Activated effector memory CD4-positive, alpha-beta T cell treated with Interleukin-2 at 50 U/mL for 16 hours (primary cell): Measurements from ENCODE around the gene USP17L30.
A peak's percentile ranks its signal among the peaks of the same experiment; 100 is the strongest.
"Not testable (repeated sequence)": the region's sequence is repeated elsewhere in the genome, so short reads cannot be mapped to it uniquely, and the experiment has no call there.

Experiments
- DNase-seq: peaks from one replicate; pipeline ENCODE4 v3.0.0-alpha.2; 2020

USP17L30 gene, protein sequence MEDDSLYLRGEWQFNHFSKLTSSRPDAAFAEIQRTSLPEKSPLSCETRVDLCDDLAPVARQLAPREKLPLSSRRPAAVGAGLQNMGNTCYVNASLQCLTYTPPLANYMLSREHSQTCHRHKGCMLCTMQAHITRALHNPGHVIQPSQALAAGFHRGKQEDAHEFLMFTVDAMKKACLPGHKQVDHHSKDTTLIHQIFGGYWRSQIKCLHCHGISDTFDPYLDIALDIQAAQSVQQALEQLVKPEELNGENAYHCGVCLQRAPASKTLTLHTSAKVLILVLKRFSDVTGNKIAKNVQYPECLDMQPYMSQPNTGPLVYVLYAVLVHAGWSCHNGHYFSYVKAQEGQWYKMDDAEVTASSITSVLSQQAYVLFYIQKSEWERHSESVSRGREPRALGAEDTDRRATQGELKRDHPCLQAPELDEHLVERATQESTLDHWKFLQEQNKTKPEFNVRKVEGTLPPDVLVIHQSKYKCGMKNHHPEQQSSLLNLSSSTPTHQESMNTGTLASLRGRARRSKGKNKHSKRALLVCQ

DNA sequence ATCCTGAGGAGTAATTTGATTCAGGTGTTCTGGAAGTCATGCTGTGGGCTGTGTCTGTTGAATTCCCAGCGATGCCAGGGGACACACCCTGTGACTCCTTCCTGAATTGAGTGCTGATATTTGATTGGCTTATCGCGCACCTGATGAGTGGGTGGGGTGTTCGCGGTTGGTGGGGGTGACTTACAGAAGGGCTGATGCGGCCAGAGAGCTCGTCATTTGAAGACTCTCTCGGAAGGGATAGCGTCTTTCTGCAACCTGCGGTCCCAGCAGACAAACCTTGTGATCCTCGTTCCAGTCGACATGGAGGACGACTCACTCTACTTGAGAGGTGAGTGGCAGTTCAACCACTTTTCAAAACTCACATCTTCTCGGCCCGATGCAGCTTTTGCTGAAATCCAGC lies at the start of gene USP17L30:
Gene USP17L30, plus strand, starts transcription at position 301 of the 400 bp plus-strand sequence. Its CDS starts 0 bp downstream, at position 301.
- DNase-seq = not testable (repeated sequence)

DNA sequence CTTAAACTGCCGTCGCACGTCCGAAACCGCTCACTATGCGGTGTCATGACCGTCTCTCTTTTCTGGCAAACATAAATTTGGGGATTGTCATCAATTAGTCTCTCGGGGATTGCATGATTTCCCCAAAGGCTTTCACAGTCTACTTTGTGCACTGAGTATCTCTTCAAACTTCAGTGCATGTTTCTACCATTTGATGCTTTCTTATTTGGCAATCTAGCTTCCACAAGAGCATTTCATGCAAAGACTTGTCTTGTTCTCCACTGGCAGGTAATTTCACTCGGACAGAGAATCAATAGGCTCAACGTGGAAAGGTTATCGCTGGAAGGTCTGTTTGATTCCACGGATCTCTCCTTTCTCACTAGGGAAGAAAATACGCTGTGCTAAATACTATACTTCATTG lies 38.7 kb upstream of the USP17L30 start:
- not testable (repeated sequence) for DNase-seq

DNA sequence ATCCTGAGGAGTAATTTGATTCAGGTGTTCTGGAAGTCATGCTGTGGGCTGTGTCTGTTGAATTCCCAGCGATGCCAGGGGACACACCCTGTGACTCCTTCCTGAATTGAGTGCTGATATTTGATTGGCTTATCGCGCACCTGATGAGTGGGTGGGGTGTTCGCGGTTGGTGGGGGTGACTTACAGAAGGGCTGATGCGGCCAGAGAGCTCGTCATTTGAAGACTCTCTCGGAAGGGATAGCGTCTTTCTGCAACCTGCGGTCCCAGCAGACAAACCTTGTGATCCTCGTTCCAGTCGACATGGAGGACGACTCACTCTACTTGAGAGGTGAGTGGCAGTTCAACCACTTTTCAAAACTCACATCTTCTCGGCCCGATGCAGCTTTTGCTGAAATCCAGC lies 38.1 kb upstream of the USP17L30 start, which contains the start of gene USP17L24:
Gene USP17L24, plus strand, starts transcription at position 301 of the 400 bp plus-strand sequence. Its CDS starts 0 bp downstream, at position 301.
- DNase-seq = not testable (repeated sequence)

DNA sequence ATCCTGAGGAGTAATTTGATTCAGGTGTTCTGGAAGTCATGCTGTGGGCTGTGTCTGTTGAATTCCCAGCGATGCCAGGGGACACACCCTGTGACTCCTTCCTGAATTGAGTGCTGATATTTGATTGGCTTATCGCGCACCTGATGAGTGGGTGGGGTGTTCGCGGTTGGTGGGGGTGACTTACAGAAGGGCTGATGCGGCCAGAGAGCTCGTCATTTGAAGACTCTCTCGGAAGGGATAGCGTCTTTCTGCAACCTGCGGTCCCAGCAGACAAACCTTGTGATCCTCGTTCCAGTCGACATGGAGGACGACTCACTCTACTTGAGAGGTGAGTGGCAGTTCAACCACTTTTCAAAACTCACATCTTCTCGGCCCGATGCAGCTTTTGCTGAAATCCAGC lies 33.3 kb upstream of the USP17L30 start, which contains the start of gene USP17L25:
Gene USP17L25, plus strand, starts transcription at position 301 of the 400 bp plus-strand sequence. Its CDS starts 0 bp downstream, at position 301.
- DNase-seq = not testable (repeated sequence)

DNA sequence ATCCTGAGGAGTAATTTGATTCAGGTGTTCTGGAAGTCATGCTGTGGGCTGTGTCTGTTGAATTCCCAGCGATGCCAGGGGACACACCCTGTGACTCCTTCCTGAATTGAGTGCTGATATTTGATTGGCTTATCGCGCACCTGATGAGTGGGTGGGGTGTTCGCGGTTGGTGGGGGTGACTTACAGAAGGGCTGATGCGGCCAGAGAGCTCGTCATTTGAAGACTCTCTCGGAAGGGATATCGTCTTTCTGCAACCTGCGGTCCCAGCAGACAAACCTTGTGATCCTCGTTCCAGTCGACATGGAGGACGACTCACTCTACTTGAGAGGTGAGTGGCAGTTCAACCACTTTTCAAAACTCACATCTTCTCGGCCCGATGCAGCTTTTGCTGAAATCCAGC lies 28.6 kb upstream of the USP17L30 start, which contains the start of gene USP17L26:
Gene USP17L26, plus strand, starts transcription at position 301 of the 400 bp plus-strand sequence. Its CDS starts 0 bp downstream, at position 301.
- DNase-seq = not testable (repeated sequence)

DNA sequence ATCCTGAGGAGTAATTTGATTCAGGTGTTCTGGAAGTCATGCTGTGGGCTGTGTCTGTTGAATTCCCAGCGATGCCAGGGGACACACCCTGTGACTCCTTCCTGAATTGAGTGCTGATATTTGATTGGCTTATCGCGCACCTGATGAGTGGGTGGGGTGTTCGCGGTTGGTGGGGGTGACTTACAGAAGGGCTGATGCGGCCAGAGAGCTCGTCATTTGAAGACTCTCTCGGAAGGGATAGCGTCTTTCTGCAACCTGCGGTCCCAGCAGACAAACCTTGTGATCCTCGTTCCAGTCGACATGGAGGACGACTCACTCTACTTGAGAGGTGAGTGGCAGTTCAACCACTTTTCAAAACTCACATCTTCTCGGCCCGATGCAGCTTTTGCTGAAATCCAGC lies 23.8 kb upstream of the USP17L30 start, which contains the start of gene USP17L5:
Gene USP17L5, plus strand, starts transcription at position 301 of the 400 bp plus-strand sequence. Its CDS starts 0 bp downstream, at position 301.
- not testable (repeated sequence) for DNase-seq

DNA sequence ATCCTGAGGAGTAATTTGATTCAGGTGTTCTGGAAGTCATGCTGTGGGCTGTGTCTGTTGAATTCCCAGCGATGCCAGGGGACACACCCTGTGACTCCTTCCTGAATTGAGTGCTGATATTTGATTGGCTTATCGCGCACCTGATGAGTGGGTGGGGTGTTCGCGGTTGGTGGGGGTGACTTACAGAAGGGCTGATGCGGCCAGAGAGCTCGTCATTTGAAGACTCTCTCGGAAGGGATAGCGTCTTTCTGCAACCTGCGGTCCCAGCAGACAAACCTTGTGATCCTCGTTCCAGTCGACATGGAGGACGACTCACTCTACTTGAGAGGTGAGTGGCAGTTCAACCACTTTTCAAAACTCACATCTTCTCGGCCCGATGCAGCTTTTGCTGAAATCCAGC lies 19.1 kb upstream of the USP17L30 start, which contains the start of gene USP17L27:
Gene USP17L27, plus strand, starts transcription at position 301 of the 400 bp plus-strand sequence. Its CDS starts 0 bp downstream, at position 301.
- DNase-seq = not testable (repeated sequence)

DNA sequence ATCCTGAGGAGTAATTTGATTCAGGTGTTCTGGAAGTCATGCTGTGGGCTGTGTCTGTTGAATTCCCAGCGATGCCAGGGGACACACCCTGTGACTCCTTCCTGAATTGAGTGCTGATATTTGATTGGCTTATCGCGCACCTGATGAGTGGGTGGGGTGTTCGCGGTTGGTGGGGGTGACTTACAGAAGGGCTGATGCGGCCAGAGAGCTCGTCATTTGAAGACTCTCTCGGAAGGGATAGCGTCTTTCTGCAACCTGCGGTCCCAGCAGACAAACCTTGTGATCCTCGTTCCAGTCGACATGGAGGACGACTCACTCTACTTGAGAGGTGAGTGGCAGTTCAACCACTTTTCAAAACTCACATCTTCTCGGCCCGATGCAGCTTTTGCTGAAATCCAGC lies 14.3 kb upstream of the USP17L30 start, which contains the start of gene USP17L28:
Gene USP17L28, plus strand, starts transcription at position 301 of the 400 bp plus-strand sequence. Its CDS starts 0 bp downstream, at position 301.
- not testable (repeated sequence) for DNase-seq

DNA sequence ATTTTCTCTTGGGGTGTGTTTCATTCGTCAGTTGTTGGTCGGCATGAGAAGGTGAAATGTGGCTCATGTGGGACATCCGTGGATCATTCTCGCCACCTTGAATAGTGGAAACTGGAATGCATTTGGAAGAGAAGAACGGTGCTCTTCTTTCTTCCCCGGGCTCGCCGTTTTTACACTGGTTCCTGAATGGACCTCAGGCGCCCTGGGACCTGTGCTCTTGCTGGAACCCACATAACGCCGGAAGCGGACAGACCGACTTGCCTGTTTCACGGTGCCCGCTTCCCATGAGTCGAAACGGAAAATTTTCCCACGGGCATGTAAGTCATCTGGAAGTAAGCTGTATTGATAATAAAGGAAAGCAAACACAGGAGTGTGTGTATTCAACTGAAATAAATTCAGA lies 12.1 kb upstream of the USP17L30 start:
- DNase-seq = not testable (repeated sequence)

DNA sequence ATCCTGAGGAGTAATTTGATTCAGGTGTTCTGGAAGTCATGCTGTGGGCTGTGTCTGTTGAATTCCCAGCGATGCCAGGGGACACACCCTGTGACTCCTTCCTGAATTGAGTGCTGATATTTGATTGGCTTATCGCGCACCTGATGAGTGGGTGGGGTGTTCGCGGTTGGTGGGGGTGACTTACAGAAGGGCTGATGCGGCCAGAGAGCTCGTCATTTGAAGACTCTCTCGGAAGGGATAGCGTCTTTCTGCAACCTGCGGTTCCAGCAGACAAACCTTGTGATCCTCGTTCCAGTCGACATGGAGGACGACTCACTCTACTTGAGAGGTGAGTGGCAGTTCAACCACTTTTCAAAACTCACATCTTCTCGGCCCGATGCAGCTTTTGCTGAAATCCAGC lies 9.6 kb upstream of the USP17L30 start, which contains the start of gene USP17L29:
Gene USP17L29, plus strand, starts transcription at position 301 of the 400 bp plus-strand sequence. Its CDS starts 0 bp downstream, at position 301.
- DNase-seq = not testable (repeated sequence)

DNA sequence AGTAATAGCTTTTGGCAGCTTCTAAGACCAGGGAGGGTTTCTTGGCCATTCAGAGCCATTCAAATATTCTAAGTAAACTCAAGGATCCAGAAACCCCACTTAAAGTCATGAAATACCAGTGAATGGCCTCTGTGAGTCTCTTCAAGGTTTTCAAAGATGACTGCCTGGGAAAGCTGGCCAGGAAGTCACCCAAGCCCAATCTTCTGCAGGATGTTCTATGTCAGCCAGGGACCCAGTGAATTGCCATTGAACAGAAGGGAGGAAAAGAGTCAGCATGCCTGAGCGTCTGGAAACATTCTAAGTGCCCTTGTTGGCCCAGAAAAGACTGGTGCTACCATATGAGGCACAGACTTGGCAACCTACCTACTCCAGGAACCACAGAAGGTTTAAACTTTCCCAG lies 17.0 kb downstream of the USP17L30 start:
- not testable (repeated sequence) for DNase-seq

DNA sequence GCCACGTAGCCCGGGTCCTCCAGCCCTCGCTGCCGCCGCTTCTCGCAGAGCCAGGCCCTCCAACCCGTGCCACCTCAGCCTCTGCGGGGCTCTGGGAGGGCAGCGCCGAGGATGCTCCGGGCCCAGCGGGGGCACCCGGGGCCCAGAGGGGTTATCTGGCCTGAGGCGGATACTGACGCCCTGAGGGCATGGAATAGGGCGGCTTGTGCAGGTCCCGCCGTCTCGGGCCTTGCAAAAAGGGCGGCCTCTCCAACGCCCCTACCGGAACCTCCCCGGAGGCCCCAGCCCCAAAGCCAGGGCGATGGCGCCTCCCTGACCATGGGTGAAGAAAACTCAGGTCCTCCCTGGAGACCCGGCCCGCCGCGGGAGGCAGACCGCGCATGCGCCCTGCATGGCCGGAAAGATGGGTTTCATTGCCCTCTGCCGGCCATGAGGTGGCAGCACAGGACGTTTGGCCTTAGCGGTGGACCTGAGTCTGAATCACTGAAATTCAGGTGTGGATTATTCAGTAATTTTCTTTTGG lies 18.1 kb downstream of the USP17L30 start:
- peak; percentile 49 for DNase-seq

DNA sequence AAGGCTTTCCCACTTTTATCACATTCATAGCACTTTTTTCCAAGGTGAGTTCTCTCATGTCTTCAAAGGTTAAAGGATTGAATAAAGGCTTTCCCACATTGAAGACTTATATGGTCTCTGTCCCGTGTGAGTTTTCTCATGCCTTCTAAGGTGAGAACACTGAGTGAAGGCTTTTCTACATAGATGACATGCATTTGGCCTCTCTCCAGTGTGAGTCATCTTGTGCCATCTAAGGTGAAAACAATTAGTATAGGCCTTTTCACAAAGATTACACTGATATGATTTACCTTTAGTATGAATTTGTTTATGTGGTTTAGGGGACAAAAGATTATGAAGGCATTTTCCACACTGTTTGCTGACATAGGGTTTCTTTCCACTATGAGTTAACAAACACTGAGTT lies 21.2 kb downstream of the USP17L30 start:
- DNase-seq = no peak

DNA sequence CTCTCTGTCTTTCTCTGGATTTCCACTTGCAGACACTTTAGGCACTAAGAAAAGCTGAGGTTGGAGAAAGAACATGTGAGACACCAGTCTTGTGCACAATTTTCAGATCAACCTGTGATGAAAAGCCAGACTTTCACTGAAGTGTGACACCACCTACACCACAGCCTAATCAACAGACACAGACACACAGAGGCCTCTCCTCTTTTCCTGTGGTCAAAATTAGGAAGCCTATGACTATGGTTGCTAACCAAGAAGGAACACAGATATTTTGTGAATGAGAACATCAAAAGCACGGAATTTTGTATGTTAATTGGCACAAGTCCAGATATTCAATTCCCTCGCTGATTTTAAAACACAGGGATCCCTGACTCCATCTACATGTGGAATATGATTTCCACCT lies 26.1 kb downstream of the USP17L30 start:
- not testable (repeated sequence) for DNase-seq

DNA sequence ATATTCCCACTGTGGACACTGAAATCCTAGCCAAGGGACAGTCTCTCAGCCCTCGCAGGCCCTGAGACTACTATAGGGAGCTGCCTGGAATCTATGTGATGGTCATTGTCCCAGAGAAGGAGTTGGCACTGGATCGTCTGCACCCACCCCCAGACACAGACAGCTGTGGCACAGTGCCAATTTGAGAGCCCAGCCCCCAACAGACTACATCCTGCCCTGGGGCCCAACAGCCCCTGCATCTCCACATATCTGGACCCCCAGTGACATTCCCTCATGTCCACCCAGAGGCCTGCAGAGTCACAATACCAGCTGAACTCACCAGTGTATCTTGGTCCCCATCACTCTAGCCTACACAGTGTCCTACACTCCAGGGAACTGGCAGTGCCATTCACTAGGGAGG lies 42.8 kb downstream of the USP17L30 start:
- DNase-seq = not testable (repeated sequence)

DNA sequence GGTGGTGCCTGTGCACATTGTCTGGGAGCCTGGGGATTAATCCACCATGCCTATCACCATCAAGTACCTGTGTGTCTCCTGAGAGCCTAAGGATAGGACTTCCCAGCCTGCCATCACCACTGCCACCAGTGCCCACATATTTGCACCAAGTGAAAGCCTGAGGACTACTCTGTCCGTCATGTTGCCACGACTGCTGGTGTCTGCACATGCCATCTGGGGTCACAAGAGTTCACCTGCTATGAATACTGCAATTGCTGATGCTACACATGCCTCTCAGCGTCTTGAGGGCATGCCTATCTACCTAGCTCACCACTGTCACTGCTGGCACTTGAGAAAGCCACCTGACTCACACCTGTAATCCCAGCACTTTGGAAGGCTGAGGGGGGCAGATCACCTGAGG lies 43.6 kb downstream of the USP17L30 start:
- not testable (repeated sequence) for DNase-seq

DNA sequence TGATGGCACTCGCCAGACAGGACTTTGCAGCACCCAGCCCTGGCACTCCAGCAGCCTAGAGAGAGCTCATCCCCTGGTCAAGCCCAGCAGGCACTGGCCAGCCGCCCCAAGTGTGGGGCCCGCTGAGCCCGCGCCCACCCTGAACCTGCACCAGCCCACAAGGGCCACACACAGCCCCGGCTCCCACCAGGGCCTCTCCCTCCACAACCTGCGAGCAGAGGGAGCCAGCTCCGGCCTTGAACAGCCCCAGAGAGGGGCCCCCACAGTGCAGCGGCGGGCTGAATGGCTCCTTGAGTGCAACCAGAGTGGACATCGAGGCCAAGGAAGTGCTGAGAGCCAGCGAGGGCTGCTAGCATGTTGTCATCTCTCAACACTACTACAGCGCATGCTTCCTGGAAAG lies 46.9 kb downstream of the USP17L30 start:
- DNase-seq = no peak
